Kidney (tissue), 14 donors: ENCODE data around the gene DHX57. TPM values are rescaled to one million over a fixed set of nuclear protein-coding genes. Genes with fewer than 3 reads are reported as not detected.
"Not testable (repeated sequence)": the region's sequence is repeated elsewhere in the genome, so short reads cannot be mapped to it uniquely, and the experiment has no call there.

Experiments used
- DNase-seq, 5 donors: peaks; one replicate each; pipeline ENCODE4 v3.0.0-alpha.2; 2013 to 2020
- FAIRE-seq: peaks from 2 replicates; lab custom pipeline; 2012; peaks lifted over from hg19 to GRCh38; lab: Jason Lieb, UNC
- H3K27ac ChIP-seq, 2 donors: one replicate each; pipeline ENCODE4 v1.7.0; 2013; ENCODE audit warnings: low read depth in 2 of 2, low read length in 2 of 2, inconsistent platforms in 1 of 2
- H3K27me3 ChIP-seq: one replicate; pipeline ENCODE4 v1.7.1; 2013; ENCODE audit warnings: low read length, inconsistent platforms; ENCODE audit not compliant: control insufficient read depth, insufficient read depth
- H3K36me3 ChIP-seq, 3 donors: one replicate each; pipeline versions ENCODE4 v1.7.0 to v1.7.1; 2013; ENCODE audit warnings: low read length in 3 of 3, control low read depth in 1 of 3, inconsistent platforms in 1 of 3; ENCODE audit not compliant: insufficient read depth in 3 of 3, control insufficient read depth in 2 of 3
- H3K4me1 ChIP-seq, 3 donors: one replicate each; pipeline versions ENCODE4 v1.7.0 to v1.7.1; 2013; ENCODE audit warnings: low read length in 3 of 3, inconsistent platforms in 1 of 3, low read depth in 1 of 3; ENCODE audit not compliant: control insufficient read depth in 2 of 3, insufficient read depth in 2 of 3
- H3K4me3 ChIP-seq, 3 donors: one replicate each; pipeline versions ENCODE4 v1.7.0 to v1.8.1; 2013; ENCODE audit warnings: low read length in 3 of 3, control low read depth in 1 of 3, inconsistent platforms in 1 of 3
- H3K9ac ChIP-seq, 3 donors: one replicate each; pipeline versions ENCODE4 v1.7.0 to v1.7.1; 2013; ENCODE audit warnings: low read length in 3 of 3, control low read depth in 1 of 3, inconsistent platforms in 1 of 3
- H3K9me3 ChIP-seq, 3 donors: one replicate each; pipeline versions ENCODE4 v1.7.0 to v1.7.1; 2013; ENCODE audit warnings: low read length in 3 of 3, control low read depth in 1 of 3, inconsistent platforms in 1 of 3; ENCODE audit not compliant: control insufficient read depth in 2 of 3, insufficient read depth in 1 of 3
- CTCF ChIP-seq: IDR thresholded peaks from 3 replicates; pipeline ENCODE4 v1.5.1; 2012; ENCODE audit warnings: mild to moderate bottlenecking, moderate library complexity, borderline replicate concordance; ENCODE audit not compliant: insufficient read depth; ENCODE audit errors: extremely low read depth
- intact Hi-C: fragments of 100-400 bp; cut with DNase I; formaldehyde crosslinking; loops from one replicate; pipeline ENCODE4 v1.11.1; 2022
- polyA plus RNA-seq: library from polyadenylated mRNA; stranded (reverse); fragments of 350-450 nt; fragmentation: Illumina TruSeq; extraction: RNeasy Lipid Tissue Mini Kit (QIAGEN cat#74804); gene quantifications from one replicate; pipeline ENCODE4 v1.2.3, GENCODE V29; 2014; ENCODE audit warnings: low read depth, low replicate concordance; ENCODE audit not compliant: insufficient read depth
- total RNA-seq: library from RNA; stranded (reverse); fragmentation: NEBNext Ultra II Directional; extraction: Animal tissue kit (Norgen Biotek cat#: 25700); gene quantifications from one replicate; pipeline ENCODE4 v1.2.1, GENCODE V29; 2021
- donor health status: control.
- donor health status: control.
- donor health status: control.
- donor health status: control.
- donor health status: control.
- donor health status: DM: yes; HTN: yes; CAD: no.
- donor health status: Normal renal cell carcinoma (clear cell type).

Gene DHX57
- total and polyA plus RNA-seq, 2 donors from 2014 or later, result 6.9 to 20.7 TPM

GRCh38 chr2:38794235-38794946 is 81.3 kb downstream of the DHX57 start:
- Histone ChIP-seq H3K27ac (peak overlapping the region; percentile 5 to 82), H3K27me3 (no peaks in the 10 kb centered on the region), H3K36me3 (no peaks in the 10 kb centered on the region), H3K9me3 (no peaks in the 10 kb centered on the region), H3K4me1 (peaks cover 0 to 7% (median 0%) of the 10 kb centered on the region in 3 donors), H3K9ac (no peak overlapping the region), H3K4me3 (no peak overlapping the region)
- no peak for TF ChIP-seq CTCF
- FAIRE-seq, result no peak
- intact Hi-C loops, result no loop called here
- DNase-seq, result peak in 2 of 5 donors; percentile 31 to 34

GRCh38 chr2:38793511-38793910 is 82.2 kb downstream of the DHX57 start:
- no peak for FAIRE-seq
- TF ChIP-seq CTCF, result no peak
- H3K4me1 ChIP-seq, result peaks cover 0 to 12% (median 2%) of the 10 kb centered on the region in 3 donors
- no peaks in the 10 kb centered on the region for H3K9me3 ChIP-seq
- H3K9ac ChIP-seq, result no peak overlapping the region
- H3K27ac ChIP-seq, result peak overlapping the region; percentile 5 to 82
- no peaks in the 10 kb centered on the region for H3K27me3 ChIP-seq
- no peaks in the 10 kb centered on the region for H3K36me3 ChIP-seq
- H3K4me3 ChIP-seq, result no peak overlapping the region
- intact Hi-C loops, result no loop called here
- no peak for DNase-seq

GRCh38 chr2:38792751-38793150 is 83.0 kb downstream of the DHX57 start:
- intact Hi-C loops, result no loop called here

GRCh38 chr2:38792321-38792720 is 83.4 kb downstream of the DHX57 start:
- DNase-seq, H3K9me3 ChIP-seq, intact Hi-C loops, H3K9ac ChIP-seq, H3K36me3 ChIP-seq, FAIRE-seq, H3K4me3 ChIP-seq, H3K27me3 ChIP-seq: not testable (repeated sequence)
- Histone ChIP-seq H3K4me1 (peaks cover 0 to 14% (median 3%) of the 10 kb centered on the region in 3 donors), H3K27ac (peak overlapping the region in 1 of 2 donors; percentile 32)

More at GRCh38 chr2:38792751-38793150, 83.0 kb downstream of the DHX57 start:
- Histone ChIP-seq H3K9ac (no peak overlapping the region), H3K4me1 (peaks cover 0 to 14% (median 3%) of the 10 kb centered on the region in 3 donors), H3K9me3 (no peaks in the 10 kb centered on the region), H3K36me3 (no peaks in the 10 kb centered on the region), H3K27ac (peak overlapping the region in 1 of 2 donors; percentile 32), H3K4me3 (no peak overlapping the region), H3K27me3 (no peaks in the 10 kb centered on the region)
- no peak for FAIRE-seq
- TF ChIP-seq CTCF, result no peak
- DNase-seq, result no peak
